Measurements from ENCODE around the gene CCDC60. TPM values are rescaled to one million over a fixed set of nuclear protein-coding genes. Genes with fewer than 3 reads are reported as not detected.

Gene CCDC60
- total RNA-seq, 2 donors from 2014 or later: not detected

- no peaks in the 10 kb centered on the region for H3K9me3 ChIP-seq
- H3K27ac ChIP-seq: no peak overlapping the region
- H3K4me3 ChIP-seq: no peak overlapping the region
- TF ChIP-seq, protein P1, sequence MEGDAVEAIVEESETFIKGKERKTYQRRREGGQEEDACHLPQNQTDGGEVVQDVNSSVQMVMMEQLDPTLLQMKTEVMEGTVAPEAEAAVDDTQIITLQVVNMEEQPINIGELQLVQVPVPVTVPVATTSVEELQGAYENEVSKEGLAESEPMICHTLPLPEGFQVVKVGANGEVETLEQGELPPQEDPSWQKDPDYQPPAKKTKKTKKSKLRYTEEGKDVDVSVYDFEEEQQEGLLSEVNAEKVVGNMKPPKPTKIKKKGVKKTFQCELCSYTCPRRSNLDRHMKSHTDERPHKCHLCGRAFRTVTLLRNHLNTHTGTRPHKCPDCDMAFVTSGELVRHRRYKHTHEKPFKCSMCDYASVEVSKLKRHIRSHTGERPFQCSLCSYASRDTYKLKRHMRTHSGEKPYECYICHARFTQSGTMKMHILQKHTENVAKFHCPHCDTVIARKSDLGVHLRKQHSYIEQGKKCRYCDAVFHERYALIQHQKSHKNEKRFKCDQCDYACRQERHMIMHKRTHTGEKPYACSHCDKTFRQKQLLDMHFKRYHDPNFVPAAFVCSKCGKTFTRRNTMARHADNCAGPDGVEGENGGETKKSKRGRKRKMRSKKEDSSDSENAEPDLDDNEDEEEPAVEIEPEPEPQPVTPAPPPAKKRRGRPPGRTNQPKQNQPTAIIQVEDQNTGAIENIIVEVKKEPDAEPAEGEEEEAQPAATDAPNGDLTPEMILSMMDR (IDR thresholded peaks at IDR 0.05): no peak
- H3K27me3 ChIP-seq: no peaks in the 10 kb centered on the region
- no peak for DNase-seq (ENCODE audit: low spot score)
- H3K36me3 ChIP-seq: no peaks in the 10 kb centered on the region
- H3K4me1 ChIP-seq: peaks cover 0 to 7% of the 10 kb centered on the region in 2 donors
Measured at GRCh38 chr12:119412306-119412705, 77.8 kb downstream of the CCDC60 start.

DNA sequence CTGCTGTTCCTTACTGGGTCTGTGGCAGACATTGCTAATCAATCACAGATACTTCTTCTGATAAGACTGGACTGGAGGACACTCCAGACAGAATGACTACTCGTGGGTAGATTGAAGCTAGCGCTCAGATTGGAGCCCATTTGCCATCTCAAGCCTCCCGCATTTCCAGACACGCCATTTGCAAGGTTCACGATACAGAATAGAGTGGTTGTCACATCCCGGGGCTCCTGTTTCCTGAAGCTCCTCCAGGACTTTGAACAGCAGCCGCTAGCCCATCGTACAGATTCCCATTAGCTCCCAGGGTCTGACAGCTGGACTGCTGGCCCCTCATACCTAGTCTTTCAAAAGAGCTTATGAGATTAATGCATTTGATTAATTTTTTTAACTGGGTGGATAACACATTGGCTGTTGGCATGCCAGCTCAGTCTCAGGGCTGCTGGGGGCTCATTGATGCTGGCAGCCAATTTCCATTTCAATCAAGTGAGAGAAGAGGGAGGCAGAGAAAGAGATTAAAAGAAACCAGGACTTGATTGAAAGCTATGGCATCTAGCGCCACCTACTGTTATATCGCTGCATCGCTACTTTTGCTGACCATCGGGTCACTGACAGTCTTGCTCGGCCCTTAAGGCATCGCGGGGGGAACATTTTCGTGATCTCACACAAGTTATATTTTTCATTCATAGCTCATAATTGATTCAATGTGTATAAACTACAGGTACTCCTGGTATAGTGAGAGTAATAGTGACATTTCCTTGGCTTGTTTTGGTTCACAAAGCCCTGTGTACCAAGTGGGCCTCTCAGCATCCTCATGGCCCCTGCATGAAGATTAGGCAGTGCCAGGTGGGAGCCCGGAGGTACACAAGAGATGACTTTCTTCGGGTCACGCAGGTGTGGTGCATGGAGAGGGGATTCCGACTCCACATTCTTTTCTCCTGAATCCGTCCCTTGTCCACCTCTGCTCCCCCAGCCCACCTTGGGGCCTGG is 78.6 kb downstream of the CCDC60 start:
- no peaks in the 10 kb centered on the region for H3K36me3 ChIP-seq
- H3K4me1 ChIP-seq: peaks cover 0 to 7% of the 10 kb centered on the region in 2 donors
- TF ChIP-seq, protein P1 (IDR thresholded peaks at IDR 0.05): peak; percentile 58 to 92
- H3K9me3 ChIP-seq: no peaks in the 10 kb centered on the region
- no peak overlapping the region for H3K27ac ChIP-seq
- H3K4me3 ChIP-seq: no peak overlapping the region
- peak; percentile 84 for DNase-seq (ENCODE audit: low spot score)
- H3K27me3 ChIP-seq: no peaks in the 10 kb centered on the region

DNA sequence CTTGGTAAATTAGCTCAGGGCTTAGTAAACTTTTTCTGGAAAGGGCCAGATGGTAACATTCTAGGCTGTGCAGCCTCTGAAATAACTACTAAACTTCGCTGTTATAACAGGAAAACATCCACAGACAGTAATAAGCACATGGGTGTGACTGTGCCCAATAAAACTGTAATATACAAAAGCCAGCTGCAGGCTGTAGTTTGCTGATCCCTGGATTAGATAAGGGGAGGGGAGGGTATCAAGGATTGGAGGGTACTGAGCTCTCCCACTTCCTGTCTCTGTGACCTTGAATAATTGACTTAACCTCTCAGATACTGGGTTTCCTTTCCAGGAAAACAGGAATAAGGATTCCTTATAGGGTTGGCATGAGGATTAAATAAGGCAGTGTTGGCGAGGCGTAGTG is 81.2 kb downstream of the CCDC60 start:
- H3K27me3 ChIP-seq: no peaks in the 10 kb centered on the region
- no peak overlapping the region for H3K27ac ChIP-seq
- H3K9me3 ChIP-seq: no peaks in the 10 kb centered on the region
- DNase-seq (ENCODE audit: low spot score): no peak
- peaks cover 0 to 7% of the 10 kb centered on the region in 2 donors for H3K4me1 ChIP-seq
- TF ChIP-seq, protein P1 (IDR thresholded peaks at IDR 0.05): no peak
- no peaks in the 10 kb centered on the region for H3K36me3 ChIP-seq
- H3K4me3 ChIP-seq: no peak overlapping the region

- Histone ChIP-seq H3K4me1 (peaks cover 0 to 6% of the 10 kb centered on the region in 2 donors), H3K36me3 (no peaks in the 10 kb centered on the region), H3K27ac (no peak overlapping the region), H3K4me3 (no peak overlapping the region), H3K9me3 (no peaks in the 10 kb centered on the region), H3K27me3 (no peaks in the 10 kb centered on the region)
- no peak for DNase-seq (ENCODE audit: low spot score)
- TF ChIP-seq, protein P1 (IDR thresholded peaks at IDR 0.05): no peak
Measured at GRCh38 chr12:119417440-119417839, 82.9 kb downstream of the CCDC60 start.

- no peak for DNase-seq (ENCODE audit: low spot score)
- TF ChIP-seq, protein P1 (IDR thresholded peaks at IDR 0.05): no peak
- Histone ChIP-seq H3K4me1 (no peaks in the 10 kb centered on the region), H3K27me3 (no peaks in the 10 kb centered on the region), H3K4me3 (no peak overlapping the region), H3K27ac (no peak overlapping the region), H3K9me3 (no peaks in the 10 kb centered on the region), H3K36me3 (no peaks in the 10 kb centered on the region)
Measured at GRCh38 chr12:119419381-119419780, 84.9 kb downstream of the CCDC60 start.

All from right atrium auricular region (tissue), 2 donors.